ENCODE data around the gene WASHC2C. TPM values are rescaled to one million over a fixed set of nuclear protein-coding genes. Genes with fewer than 3 reads are reported as not detected.
"Not testable (repeated sequence)": the region's sequence is repeated elsewhere in the genome, so short reads cannot be mapped to it uniquely, and the experiment has no call there.

Gene WASHC2C, protein sequence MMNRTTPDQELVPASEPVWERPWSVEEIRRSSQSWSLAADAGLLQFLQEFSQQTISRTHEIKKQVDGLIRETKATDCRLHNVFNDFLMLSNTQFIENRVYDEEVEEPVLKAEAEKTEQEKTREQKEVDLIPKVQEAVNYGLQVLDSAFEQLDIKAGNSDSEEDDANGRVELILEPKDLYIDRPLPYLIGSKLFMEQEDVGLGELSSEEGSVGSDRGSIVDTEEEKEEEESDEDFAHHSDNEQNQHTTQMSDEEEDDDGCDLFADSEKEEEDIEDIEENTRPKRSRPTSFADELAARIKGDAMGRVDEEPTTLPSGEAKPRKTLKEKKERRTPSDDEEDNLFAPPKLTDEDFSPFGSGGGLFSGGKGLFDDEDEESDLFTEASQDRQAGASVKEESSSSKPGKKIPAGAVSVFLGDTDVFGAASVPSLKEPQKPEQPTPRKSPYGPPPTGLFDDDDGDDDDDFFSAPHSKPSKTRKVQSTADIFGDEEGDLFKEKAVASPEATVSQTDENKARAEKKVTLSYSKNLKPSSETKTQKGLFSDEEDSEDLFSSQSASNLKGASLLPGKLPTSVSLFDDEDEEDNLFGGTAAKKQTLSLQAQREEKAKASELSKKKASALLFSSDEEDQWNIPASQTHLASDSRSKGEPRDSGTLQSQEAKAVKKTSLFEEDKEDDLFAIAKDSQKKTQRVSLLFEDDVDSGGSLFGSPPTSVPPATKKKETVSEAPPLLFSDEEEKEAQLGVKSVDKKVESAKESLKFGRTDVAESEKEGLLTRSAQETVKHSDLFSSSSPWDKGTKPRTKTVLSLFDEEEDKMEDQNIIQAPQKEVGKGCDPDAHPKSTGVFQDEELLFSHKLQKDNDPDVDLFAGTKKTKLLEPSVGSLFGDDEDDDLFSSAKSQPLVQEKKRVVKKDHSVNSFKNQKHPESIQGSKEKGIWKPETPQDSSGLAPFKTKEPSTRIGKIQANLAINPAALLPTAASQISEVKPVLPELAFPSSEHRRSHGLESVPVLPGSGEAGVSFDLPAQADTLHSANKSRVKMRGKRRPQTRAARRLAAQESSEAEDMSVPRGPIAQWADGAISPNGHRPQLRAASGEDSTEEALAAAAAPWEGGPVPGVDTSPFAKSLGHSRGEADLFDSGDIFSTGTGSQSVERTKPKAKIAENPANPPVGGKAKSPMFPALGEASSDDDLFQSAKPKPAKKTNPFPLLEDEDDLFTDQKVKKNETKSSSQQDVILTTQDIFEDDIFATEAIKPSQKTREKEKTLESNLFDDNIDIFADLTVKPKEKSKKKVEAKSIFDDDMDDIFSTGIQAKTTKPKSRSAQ (N-terminal part only)
- 10 to 100 TPM; 17.0 to 17.9 TPM for total RNA-seq

DNA sequence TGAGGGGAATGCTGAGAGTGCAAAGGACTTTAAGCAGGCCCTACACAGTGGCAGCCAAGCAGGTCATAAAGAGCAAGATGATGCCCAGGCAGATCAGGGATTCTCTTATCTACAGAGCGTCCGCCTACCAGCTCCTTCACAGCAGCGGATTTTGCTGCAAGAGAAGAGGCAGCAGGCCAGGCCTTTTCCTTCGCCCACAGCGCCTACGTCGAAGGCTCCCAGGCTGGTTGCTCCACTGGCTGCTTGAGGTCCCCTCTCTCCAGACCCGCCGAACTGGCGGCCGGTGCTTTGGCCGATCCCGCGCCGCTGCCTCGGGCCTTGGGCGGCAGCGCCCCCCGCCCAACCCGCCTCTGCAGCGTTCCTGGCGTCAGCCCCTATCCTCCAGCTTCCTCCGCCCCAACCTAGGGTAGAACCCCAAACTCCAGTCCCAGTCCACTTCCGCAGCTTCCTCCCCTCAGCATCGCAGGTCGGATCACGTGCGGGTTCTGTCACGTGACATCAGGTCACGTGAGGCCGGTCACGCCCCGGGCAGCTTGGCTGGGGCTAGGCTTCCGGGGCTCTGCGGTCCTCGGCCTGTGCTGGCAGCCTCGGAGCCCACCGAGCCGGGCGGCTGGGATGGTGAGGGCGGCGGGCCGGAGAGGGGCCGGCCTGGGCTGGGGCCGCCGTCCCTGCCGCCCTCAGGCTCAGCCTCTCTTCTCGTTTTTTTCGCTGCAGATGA is at the start of gene WASHC2C:
Gene WASHC2C (plus strand): TSS at position 564 of the 718 bp plus-strand sequence. CDS start 52 bp downstream, at position 616.
- H3K27me3 Mint-ChIP-seq (ENCODE audit: low read depth) = not testable (repeated sequence)
- CTCF ChIA-PET = interaction anchor here (0.7 to 2.3 kb wide), 2 partner anchors 262 to 266 kb away, joined by 3 to 7 read pairs; no protein-coding TSS in a partner anchor

GRCh38 chr10:45678467-45678866 is 48.6 kb upstream of the WASHC2C start:
- H3K36me3 Mint-ChIP-seq (ENCODE audit: low read depth); H3K27me3 Mint-ChIP-seq (ENCODE audit: low read depth); H3K4me3 Mint-ChIP-seq; CTCF ChIA-PET; H3K27ac Mint-ChIP-seq; H3K9me3 Mint-ChIP-seq; H3K4me1 Mint-ChIP-seq (ENCODE audit: low read depth); DNase-seq: not testable (repeated sequence)
- intact Hi-C loops (cut with micrococcal nuclease) = loop anchor here (10.0 kb wide), 1 partner anchor 346 kb away; no protein-coding TSS in a partner anchor

More for the DNA sequence above, at the start of gene WASHC2C:
- not testable (repeated sequence) for H3K9me3 Mint-ChIP-seq; H3K36me3 Mint-ChIP-seq (ENCODE audit: low read depth); H3K4me1 Mint-ChIP-seq (ENCODE audit: low read depth)
- intact Hi-C loops (cut with micrococcal nuclease) = loop anchor here (5.0 to 10.0 kb wide), 2 partner anchors 260 to 722 kb away; partner anchors contain the start of gene ZNF22
- DNase-seq = peak; percentile 96
- Mint-ChIP-seq H3K4me3 (peak within 1 kb of the TSS; percentile 76), H3K27ac (peak within 1 kb of the TSS; percentile 72)

DNA sequence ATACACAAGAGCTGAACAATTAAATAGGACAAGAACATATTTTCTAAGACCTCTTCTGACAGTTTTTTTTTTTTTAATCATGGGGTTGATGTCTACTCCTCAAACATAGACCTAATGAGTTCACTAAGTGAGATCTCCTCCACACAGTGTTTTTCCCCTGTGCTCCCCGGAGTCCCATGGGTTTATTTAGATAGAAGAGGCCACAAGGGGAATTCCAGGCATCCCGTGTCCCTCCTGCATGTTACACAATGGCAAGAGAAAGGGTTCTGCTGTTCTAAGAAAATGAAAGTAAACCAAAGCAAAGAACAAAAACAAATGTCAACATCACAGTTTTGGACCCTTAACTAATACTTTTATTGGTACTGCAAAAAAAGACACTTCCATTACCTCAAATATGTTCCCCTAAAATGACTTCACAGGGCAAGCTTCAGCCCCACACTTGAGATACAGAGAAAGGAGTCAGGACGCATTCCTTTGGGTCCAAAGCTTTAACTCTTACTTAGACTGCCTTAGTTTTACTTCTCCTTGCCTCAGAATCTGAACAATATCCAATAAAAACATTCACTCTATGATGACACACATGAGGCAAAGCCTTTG is 16.8 kb upstream of the WASHC2C start:
- H3K4me1 Mint-ChIP-seq (ENCODE audit: low read depth); H3K36me3 Mint-ChIP-seq (ENCODE audit: low read depth); H3K4me3 Mint-ChIP-seq; DNase-seq; H3K27ac Mint-ChIP-seq; CTCF ChIA-PET; intact Hi-C loops (cut with micrococcal nuclease); H3K9me3 Mint-ChIP-seq; H3K27me3 Mint-ChIP-seq (ENCODE audit: low read depth): not testable (repeated sequence)

DNA sequence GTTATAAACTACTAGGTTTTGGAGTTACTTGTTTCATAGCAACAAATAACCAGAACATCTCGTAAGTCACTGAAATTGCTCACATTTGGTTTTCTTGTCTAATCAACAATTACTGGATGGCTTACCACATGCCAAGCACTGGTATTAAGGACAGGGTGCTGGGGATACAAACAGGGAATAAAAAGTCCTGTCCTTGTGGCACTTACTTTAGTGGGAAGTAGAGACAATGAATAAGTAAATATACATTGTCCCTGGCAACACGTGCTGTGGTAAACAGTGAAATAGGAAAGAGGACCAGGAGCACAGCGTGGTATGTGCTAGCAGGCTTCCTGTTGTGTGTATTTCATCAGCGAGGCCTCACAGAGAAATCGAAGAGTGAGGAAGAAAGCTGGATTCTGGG is 15.8 kb upstream of the WASHC2C start:
- H3K4me1 Mint-ChIP-seq (ENCODE audit: low read depth); H3K9me3 Mint-ChIP-seq; DNase-seq; H3K27ac Mint-ChIP-seq; H3K27me3 Mint-ChIP-seq (ENCODE audit: low read depth); H3K36me3 Mint-ChIP-seq (ENCODE audit: low read depth); CTCF ChIA-PET; intact Hi-C loops (cut with micrococcal nuclease); H3K4me3 Mint-ChIP-seq: not testable (repeated sequence)

GRCh38 chr10:45717053-45717452 is 10.0 kb upstream of the WASHC2C start:
- H3K27me3 Mint-ChIP-seq (ENCODE audit: low read depth); H3K9me3 Mint-ChIP-seq; DNase-seq; H3K4me3 Mint-ChIP-seq; H3K36me3 Mint-ChIP-seq (ENCODE audit: low read depth); H3K27ac Mint-ChIP-seq; intact Hi-C loops (cut with micrococcal nuclease); H3K4me1 Mint-ChIP-seq (ENCODE audit: low read depth): not testable (repeated sequence)
- CTCF ChIA-PET = interaction anchor here (1.8 kb wide), 1 partner anchor 252 kb away, joined by 6 read pairs; no protein-coding TSS in a partner anchor

GRCh38 chr10:45717642-45718041 is 9.4 kb upstream of the WASHC2C start:
- H3K9me3 Mint-ChIP-seq; H3K4me3 Mint-ChIP-seq; DNase-seq; intact Hi-C loops (cut with micrococcal nuclease); H3K27me3 Mint-ChIP-seq (ENCODE audit: low read depth); H3K27ac Mint-ChIP-seq; H3K36me3 Mint-ChIP-seq (ENCODE audit: low read depth); H3K4me1 Mint-ChIP-seq (ENCODE audit: low read depth): not testable (repeated sequence)
- CTCF ChIA-PET = interaction anchor here (1.8 kb wide), 1 partner anchor 253 kb away, joined by 6 read pairs; no protein-coding TSS in a partner anchor

- H3K27me3 Mint-ChIP-seq (ENCODE audit: low read depth); H3K4me3 Mint-ChIP-seq; H3K9me3 Mint-ChIP-seq; H3K4me1 Mint-ChIP-seq (ENCODE audit: low read depth); DNase-seq; H3K27ac Mint-ChIP-seq; H3K36me3 Mint-ChIP-seq (ENCODE audit: low read depth); CTCF ChIA-PET: not testable (repeated sequence)
- intact Hi-C loops (cut with micrococcal nuclease) = loop anchor here (10.0 kb wide), 1 partner anchor 717 kb away; the partner anchor contains the start of gene ZNF22
These were observed 5.6 kb upstream of the WASHC2C start for GRCh38 chr10:45721503-45721902.

DNA sequence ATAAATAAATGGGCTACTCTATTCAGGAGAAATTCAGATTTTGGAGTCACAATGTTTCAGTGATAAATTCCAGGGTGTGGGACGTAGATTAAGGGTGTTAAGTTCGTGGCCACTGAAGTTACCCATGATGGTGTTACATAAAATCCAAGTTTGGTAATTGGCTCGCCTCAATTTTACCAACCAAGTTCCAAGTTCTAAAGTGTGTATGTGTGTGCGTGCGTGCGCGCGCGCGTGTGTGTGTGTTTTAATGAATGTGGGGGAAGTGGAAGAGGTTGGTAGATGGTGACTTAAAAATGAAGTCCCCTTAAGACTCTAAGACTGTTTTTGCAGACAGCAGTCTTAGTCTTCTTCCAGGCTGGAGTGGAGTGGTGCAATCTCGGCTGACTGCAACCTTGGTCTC is 3.2 kb upstream of the WASHC2C start:
- H3K27ac Mint-ChIP-seq; H3K4me1 Mint-ChIP-seq (ENCODE audit: low read depth); H3K9me3 Mint-ChIP-seq; CTCF ChIA-PET; H3K27me3 Mint-ChIP-seq (ENCODE audit: low read depth); DNase-seq; H3K36me3 Mint-ChIP-seq (ENCODE audit: low read depth); H3K4me3 Mint-ChIP-seq: not testable (repeated sequence)
- intact Hi-C loops (cut with micrococcal nuclease) = loop anchor here (10.0 kb wide), 1 partner anchor 719 kb away; the partner anchor contains the start of gene ZNF22

DNA sequence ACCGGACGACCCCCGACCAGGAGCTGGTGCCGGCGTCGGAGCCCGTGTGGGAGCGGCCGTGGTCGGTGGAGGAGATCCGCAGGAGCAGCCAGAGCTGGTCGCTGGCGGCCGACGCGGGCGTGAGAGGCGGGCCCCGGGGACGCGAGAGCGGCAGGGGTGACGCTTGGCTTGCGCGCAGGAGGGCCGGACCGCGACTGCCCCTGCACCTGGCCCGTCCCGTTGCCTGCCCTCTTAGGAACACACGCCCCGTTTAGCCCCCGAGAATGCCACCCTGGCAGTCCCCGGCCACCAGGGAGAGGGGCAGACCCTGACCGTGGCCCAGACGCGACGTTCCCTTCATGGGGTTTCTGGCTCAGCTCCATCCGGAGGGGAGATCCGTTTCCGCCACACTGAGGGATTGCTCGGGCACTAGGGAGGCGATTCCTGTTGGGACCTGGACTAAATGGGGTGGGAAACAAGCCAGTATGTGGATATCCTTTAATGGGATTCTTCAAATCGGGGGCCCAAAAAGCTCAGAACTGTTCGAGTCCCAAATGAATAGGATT is 427 bp downstream of the WASHC2C start:
- H3K9me3 Mint-ChIP-seq; H3K27ac Mint-ChIP-seq; H3K27me3 Mint-ChIP-seq (ENCODE audit: low read depth); H3K4me1 Mint-ChIP-seq (ENCODE audit: low read depth); DNase-seq; H3K36me3 Mint-ChIP-seq (ENCODE audit: low read depth): not testable (repeated sequence)
- CTCF ChIA-PET = interaction anchor here (2.3 kb wide), 1 partner anchor 262 kb away, joined by 7 read pairs; no protein-coding TSS in a partner anchor
- H3K4me3 Mint-ChIP-seq = peak overlapping the region; percentile 76
- intact Hi-C loops (cut with micrococcal nuclease) = loop anchor here (5.0 to 10.0 kb wide), 2 partner anchors 260 to 723 kb away; partner anchors contain the start of gene ZNF22

DNA sequence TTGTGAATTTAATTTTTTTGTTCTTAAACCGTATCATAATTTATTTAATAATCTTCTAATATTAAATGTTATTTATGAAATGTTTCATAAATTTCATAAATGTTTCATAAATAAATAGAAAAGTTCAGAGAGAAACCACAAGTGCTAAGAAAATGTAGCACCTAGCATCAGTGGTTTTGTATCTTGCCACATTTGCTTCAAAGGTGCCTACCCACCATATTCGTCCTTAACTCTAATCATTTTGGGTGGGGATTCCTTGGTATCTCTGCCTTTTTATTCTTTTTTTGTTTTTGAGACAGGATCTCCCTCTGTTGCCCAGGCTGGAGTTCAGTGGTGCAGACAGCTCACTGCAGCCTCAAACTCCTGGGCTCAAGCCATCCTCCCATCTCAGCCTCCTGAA is 7.4 kb downstream of the WASHC2C start:
- H3K4me3 Mint-ChIP-seq; CTCF ChIA-PET; H3K27me3 Mint-ChIP-seq (ENCODE audit: low read depth); H3K4me1 Mint-ChIP-seq (ENCODE audit: low read depth); DNase-seq; intact Hi-C loops (cut with micrococcal nuclease); H3K27ac Mint-ChIP-seq; H3K9me3 Mint-ChIP-seq; H3K36me3 Mint-ChIP-seq (ENCODE audit: low read depth): not testable (repeated sequence)

- H3K9me3 Mint-ChIP-seq; intact Hi-C loops (cut with micrococcal nuclease); DNase-seq; H3K36me3 Mint-ChIP-seq (ENCODE audit: low read depth); CTCF ChIA-PET; H3K27me3 Mint-ChIP-seq (ENCODE audit: low read depth); H3K4me3 Mint-ChIP-seq; H3K27ac Mint-ChIP-seq; H3K4me1 Mint-ChIP-seq (ENCODE audit: low read depth): not testable (repeated sequence)
These were observed 7.8 kb downstream of the WASHC2C start for GRCh38 chr10:45734867-45735266.

All from activated naive CD4-positive, alpha-beta T cell treated with anti-CD3 and anti-CD28 coated beads for 36 hours (primary cell).